ENCODE results near the gene PLXNB2. TPM values are rescaled to one million over a fixed set of nuclear protein-coding genes. Genes with fewer than 3 reads are reported as not detected.

The PLXNB2 gene, protein sequence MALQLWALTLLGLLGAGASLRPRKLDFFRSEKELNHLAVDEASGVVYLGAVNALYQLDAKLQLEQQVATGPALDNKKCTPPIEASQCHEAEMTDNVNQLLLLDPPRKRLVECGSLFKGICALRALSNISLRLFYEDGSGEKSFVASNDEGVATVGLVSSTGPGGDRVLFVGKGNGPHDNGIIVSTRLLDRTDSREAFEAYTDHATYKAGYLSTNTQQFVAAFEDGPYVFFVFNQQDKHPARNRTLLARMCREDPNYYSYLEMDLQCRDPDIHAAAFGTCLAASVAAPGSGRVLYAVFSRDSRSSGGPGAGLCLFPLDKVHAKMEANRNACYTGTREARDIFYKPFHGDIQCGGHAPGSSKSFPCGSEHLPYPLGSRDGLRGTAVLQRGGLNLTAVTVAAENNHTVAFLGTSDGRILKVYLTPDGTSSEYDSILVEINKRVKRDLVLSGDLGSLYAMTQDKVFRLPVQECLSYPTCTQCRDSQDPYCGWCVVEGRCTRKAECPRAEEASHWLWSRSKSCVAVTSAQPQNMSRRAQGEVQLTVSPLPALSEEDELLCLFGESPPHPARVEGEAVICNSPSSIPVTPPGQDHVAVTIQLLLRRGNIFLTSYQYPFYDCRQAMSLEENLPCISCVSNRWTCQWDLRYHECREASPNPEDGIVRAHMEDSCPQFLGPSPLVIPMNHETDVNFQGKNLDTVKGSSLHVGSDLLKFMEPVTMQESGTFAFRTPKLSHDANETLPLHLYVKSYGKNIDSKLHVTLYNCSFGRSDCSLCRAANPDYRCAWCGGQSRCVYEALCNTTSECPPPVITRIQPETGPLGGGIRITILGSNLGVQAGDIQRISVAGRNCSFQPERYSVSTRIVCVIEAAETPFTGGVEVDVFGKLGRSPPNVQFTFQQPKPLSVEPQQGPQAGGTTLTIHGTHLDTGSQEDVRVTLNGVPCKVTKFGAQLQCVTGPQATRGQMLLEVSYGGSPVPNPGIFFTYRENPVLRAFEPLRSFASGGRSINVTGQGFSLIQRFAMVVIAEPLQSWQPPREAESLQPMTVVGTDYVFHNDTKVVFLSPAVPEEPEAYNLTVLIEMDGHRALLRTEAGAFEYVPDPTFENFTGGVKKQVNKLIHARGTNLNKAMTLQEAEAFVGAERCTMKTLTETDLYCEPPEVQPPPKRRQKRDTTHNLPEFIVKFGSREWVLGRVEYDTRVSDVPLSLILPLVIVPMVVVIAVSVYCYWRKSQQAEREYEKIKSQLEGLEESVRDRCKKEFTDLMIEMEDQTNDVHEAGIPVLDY (N-terminal part only)
- 127 and 183 TPM in 2 replicates for total RNA-seq

DNA sequence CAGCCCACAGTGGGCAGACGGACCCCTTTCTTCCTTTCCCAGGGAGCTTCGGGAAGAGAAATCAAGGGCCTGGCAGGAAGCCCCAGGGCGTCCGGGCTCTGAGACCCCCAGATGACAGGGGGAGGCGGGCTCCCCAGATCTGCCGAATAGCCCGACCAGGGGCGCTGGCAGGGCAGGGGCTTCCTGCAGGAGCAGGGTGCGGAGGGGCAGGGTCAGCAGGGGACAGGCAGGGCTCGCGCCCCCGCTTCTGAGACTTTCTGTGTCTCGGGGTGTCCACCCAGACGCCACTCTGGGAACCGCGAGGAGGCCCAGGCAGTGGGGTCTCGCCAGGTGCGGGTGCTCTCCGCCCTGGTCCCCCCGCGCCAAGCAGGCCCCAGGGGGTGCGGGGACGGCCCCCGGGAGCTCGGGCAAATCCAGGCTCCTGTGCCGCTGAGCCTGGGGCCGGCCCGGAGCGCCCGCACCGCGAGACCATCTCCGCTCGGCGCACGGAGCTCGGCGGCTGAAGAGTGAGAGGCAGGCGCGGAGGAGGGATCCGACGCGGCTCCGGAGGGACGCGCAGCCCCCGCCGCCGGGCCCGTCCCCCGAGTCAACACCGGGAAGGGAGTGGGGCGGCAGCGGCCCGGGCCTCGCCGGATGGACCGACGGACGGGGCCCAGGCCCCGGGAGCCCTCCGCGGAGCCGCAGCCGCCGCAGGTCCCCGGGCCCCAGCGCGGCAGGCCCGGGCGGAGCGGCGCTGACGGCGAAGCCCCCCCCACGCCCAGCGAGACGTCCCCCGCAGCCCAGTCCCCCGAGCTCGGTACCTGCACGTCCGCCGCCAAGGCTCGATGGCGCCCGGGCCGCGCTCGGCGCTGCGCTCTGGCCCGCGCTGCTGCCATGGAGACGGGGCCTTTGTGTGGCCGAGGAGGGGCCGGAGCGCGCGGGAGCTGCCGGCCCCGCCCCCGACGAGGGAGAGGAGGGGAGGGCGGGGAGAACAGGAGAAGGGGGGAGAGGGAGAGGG, at the start of gene PLXNB2:
Gene PLXNB2 (minus strand): TSS at position 894 of the 997 bp plus-strand sequence. CDS start 17,062 bp downstream, outside the sequence.

DNA sequence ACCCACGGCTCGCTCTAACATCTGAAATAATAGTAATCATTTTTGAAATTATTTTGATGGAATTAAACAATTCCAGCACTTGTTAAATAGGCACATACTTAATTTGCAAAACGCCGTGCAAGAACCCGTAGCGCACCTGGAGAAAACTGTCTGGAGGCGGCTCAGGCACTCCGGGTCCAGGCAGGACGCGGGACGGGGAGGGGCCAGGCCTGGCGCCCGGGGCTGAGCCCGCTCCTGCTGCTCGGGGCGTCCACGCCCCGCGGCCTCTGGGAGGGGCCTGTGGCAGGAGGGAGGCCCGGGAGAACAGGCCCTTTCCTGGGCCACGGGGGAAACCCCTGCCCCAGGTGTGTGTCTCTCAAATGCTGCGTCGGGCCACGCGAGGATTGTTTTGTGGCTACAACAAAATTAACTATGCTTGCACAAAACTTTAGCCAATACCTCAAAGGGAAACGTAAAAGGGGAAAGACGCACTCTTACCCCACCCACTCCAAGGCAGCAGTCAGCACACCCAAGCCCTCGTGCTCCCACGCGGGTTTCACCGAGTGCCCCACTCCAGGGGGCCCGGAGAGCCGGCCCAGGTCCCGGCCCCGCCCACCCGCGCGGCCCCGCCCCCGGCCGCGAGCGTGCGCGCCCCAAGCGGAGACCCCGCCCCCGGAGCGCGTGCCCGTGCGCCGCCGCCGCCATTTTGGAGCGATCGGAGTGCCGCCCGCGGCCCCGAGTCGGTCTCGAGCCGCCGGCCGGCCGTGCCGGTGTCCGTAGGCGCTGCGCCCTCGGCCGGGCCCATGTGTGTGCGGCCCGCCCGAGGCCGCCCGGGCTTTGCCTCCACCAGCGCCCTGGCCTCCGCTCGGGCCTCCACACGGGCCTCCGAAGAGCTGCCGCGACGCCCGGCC, 35.5 kb upstream of the PLXNB2 start, which contains the start of gene PPP6R2:
Gene PPP6R2 (plus strand): TSS at position 677 of the 890 bp plus-strand sequence. CDS start 50,582 bp downstream, outside the sequence.

DNA sequence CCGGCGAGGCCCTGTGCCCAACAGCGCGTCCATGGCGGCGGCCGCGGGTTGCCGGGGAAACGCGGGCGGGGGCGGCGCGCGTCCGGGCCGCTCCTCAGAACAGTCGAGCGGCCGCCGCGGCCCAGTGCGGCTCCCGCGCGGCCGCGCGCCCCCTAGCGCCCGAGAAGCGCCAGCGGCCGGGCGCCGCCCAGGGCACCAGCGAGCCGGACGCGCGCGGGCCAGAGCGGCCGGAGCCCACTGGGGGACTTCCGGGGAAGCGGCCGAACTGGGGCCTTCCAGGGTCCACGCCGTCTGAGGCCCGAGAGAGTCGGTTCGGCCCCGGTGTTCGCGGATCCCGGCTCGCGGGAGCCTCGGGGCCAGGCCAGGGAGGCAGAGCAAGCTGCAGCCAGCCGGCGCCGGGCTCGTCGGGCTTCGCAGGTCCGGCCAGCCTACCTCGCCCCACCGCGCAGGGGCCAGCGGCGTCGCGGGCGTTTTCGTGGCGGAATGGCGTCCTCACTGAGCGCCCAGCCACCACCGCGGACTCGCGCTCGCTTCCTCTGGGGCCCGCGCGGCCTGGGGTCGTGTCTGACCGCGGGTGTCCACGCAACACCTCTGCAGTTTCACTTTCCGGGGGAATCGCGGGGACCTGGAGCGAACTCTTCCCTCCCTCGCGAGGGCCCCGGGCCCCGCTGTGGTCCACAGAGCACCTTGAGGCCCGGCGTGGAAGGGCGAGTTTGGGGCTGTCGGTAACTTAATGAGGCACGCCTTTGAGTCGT, 19.7 kb upstream of the PLXNB2 start, which contains the start of gene DENND6B:
Gene DENND6B (minus strand): TSS at position 57 of the 755 bp plus-strand sequence. CDS start 24 bp downstream, at position 33.

DNA sequence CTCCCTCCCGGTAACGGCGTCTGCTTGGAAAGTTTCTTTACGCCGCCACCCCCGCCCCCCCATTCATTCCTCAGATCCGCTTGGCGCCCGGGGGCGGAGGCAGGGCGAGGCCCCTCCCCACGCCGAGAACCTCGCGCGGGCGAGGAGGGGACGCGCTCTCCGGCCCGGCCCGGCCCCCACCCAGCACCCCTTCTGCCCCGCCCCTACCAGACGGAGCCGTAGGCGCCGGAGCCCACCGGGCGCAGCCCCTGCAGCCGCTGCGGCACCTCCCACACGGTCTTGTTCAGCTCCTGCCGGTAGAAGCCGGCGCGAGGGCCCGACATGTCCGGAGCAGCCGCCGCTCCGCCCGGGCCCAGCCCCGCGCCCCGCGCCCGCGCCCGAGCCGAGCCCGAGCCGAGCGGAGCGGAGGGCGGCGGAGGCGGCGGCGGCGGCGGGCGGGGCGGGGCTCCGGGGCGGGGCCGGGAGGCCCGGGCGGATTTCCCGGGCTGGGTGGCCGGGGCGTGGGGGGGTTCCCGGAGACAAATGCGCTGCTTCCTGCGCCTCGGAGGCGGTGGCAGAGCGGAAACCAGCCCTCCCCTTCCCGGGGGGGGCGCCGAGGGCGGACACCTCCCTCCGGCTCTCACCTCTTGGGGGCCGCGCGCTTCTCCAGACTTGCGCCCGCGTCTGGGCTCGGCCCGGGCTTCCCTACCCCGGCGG, 37.3 kb downstream of the PLXNB2 start, which contains the start of gene MAPK11:
Gene MAPK11 (minus strand): TSS at position 411 of the 696 bp plus-strand sequence. CDS start 88 bp downstream, at position 323.

DNA sequence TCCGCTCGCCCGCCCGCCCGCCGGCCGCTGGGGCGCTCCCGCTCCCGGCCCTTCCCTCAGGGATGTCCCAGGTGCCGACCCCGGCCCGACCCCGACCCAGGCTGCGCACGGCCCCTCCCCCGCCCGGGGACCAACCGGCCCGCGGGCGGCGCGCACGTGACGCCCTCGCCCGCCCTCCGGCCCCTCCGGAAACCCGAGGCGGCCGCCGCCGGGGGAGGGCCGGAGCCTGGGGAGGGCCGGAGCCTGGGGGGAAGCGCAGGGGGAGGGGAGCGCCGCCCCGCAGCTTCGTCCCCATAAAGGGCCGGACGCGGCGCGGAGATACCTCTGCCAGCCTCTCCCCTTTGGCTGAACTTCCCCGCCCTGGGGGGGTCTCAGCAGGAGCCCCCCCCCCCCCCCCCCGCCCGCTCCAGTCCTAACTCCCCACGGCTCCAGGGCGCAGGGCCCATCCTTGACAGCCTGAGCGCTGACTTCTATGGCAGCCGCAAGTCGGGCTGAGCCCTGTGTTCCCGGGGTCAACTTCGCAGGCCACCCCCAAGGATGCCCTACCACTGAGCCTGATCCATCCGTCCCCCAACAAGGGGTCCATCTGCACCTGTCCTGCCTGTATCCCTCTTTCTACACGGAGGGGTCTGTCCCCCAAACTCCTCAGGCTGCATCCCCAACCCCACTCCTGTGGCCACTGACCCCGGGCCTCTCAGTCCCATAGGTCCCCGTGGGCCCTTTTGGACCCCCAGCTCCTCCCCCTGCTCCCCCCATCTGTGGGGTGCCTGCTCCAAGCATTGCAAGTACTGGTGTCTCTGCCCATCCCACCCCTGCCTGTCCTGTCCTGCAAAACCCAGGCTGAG, 45.6 kb downstream of the PLXNB2 start, which contains the start of gene MAPK12:
Gene MAPK12 (minus strand): TSS at position 69 of the 845 bp plus-strand sequence. CDS start 174 bp downstream, outside the sequence.

DNA sequence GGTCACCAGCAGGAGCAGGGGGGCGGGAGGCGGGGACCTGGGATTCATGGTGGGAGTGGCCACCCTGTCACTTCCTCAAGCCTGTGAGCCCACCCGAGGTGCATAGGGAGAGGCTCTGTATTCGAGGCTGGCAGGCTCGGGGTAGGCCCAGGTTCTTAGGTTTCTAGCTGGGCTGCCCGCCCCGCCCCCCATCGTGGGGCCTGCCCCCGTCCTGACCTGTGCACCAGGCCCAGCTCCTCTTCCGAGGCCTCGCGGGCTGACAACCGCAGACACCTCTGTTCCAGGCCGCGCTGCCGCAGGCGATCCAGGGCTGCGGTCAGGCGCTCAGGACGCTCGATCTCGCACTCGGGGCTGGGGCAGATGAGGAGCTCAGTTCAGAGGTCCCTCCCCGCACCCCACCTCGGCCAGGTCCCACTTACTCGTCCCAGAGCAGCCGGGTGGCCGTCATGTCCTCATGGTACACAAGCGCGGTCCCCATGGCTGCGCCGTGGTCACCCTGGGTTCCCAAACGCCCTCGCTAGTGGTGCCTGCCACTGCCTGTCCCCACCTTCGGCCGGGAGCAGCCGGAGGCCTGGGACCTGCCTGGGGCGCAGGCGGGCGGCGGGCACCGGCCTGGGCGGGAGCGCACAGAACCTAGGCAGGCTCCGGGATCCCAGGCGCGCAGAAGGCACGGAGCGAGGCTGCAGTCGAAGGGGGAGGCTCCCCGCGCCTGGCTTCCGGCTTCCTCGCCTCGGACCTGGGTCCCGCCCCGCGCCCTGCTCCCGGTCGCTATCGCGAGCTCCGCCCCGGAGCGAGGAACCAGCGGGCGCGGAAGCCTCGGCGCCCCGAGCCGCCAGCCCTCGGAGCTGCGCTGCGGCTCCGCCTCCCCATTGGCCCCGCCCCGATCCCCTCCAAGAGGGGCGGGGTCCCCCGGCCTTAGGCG, 56.6 kb downstream of the PLXNB2 start, which contains the start of gene HDAC10:
Gene HDAC10 (minus strand): TSS at position 711 of the 922 bp plus-strand sequence. CDS start 233 bp downstream, at position 478.

DNA sequence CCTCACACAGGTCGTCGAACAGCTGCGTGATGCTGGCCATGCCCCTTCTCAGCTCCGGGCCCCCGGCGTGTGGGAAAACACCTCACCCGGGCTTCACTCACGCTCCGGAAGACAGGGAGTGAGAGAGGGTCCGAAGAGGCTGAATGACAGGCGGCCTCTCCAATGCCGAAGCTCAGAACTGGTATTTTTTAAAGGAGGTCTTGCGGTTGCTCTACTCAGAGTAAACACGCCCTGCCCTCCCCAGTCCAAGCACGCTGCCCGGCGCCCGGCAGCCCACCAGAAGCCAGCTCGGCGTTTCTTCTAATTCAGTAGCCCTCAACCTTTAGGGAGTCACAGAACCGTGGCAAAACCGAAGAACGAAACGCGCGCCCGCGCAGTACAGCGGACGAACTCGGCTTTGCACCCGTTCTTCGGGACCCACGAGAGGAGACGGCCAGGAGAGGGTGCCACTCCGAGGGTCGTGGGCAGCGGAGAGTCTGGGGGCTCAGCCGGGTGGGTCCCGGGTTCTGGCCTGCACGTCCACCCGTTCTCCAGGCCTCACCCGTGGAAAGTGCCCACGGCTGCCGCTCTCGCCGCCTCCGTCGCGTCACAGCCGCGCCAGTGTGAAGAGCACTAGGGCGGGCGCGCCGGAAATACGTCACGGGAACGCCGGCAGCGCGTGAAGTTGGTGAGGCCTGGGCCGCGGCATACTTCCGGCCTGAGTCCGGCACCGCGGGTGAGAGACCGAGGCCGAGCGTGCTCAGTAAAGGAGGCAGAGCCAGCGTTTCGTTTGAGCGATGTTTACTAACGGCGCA, 62.8 kb downstream of the PLXNB2 start, which contains the start of gene TUBGCP6:
Gene TUBGCP6 (minus strand): TSS at position 604 of the 794 bp plus-strand sequence. CDS start 564 bp downstream, at position 40.

Other genes starting within 250 kb of the PLXNB2 start
- gene TTLL8, start 249.3 kb downstream of the PLXNB2 start, total RNA-seq = not detected in 2 replicates
- not detected in 2 replicates for gene MLC1, start 222.2 kb downstream of the PLXNB2 start, total RNA-seq
- 1.1 and 1.5 TPM in 2 replicates for gene MOV10L1, start 217.6 kb downstream of the PLXNB2 start, total RNA-seq
- 0.16 and 0.52 TPM in 2 replicates for gene PANX2, start 136.9 kb downstream of the PLXNB2 start, total RNA-seq
- gene TRABD, start 121.7 kb downstream of the PLXNB2 start, total RNA-seq = 15.3 and 20.3 TPM in 2 replicates
- 18.0 and 23.0 TPM in 2 replicates for gene SELENOO, start 106.6 kb downstream of the PLXNB2 start, total RNA-seq
- 24.7 and 29.6 TPM in 2 replicates for gene TUBGCP6, start 62.6 kb downstream of the PLXNB2 start, total RNA-seq
- 25.7 and 37.8 TPM in 2 replicates for gene HDAC10, start 56.4 kb downstream of the PLXNB2 start, total RNA-seq
- gene MAPK12, start 46.0 kb downstream of the PLXNB2 start, total RNA-seq = 26.0 and 26.6 TPM in 2 replicates
- gene MAPK11, start 37.3 kb downstream of the PLXNB2 start, total RNA-seq = 9.9 and 11.1 TPM in 2 replicates
- 1.8 and 2.4 TPM in 2 replicates for gene DENND6B, start 19.4 kb upstream of the PLXNB2 start, total RNA-seq
- gene PPP6R2, start 35.7 kb upstream of the PLXNB2 start, total RNA-seq = 44.6 and 45.2 TPM in 2 replicates
- 46.0 and 79.3 TPM in 2 replicates for gene SBF1, start 167.4 kb upstream of the PLXNB2 start, total RNA-seq
- gene ADM2, start 173.9 kb upstream of the PLXNB2 start, total RNA-seq = 0.16 and 0.86 TPM in 2 replicates
- gene MIOX, start 179.2 kb upstream of the PLXNB2 start, total RNA-seq = not detected in 2 replicates
- gene LMF2, start 200.1 kb upstream of the PLXNB2 start, total RNA-seq = 19.3 and 20.5 TPM in 2 replicates
- gene NCAPH2, start 200.6 kb upstream of the PLXNB2 start, total RNA-seq = 17.5 and 21.6 TPM in 2 replicates
- 2.6 and 2.8 TPM in 2 replicates for gene SCO2, start 218.0 kb upstream of the PLXNB2 start, total RNA-seq
- gene TYMP, start 222.4 kb upstream of the PLXNB2 start, total RNA-seq = 8.8 and 18.3 TPM in 2 replicates
- 0.60 TPM in 1 of 2 replicates, not detected in the other for gene KLHDC7B, start 238.3 kb upstream of the PLXNB2 start, total RNA-seq